Astrocyte of the cerebellum (primary cell): ENCODE results near the gene CHAC1.

Source experiments
- DNase-seq: peaks from one replicate; pipeline ENCODE4 v3.0.0-alpha.2; 2011; ENCODE audit warnings: low read depth
- H3K4me3 ChIP-seq: 2 replicates; pipeline ENCODE4 v1.5.1; 2011; ENCODE audit warnings: mild to moderate bottlenecking, low read depth, low read length, moderate library complexity
- CTCF ChIP-seq: IDR thresholded peaks from 2 replicates; pipeline ENCODE4 v1.5.1; 2012; ENCODE audit warnings: low read length, low read depth, moderate library complexity, mild to moderate bottlenecking; ENCODE audit errors: missing control alignments
- in situ Hi-C: cut with HindIII; loops from 2 replicates; pipeline ENCODE4 v1.10.0; 2017; ENCODE audit warnings: low sequenced_read_pairs

The CHAC1 gene

GRCh38 chr15:40942878-40943277 is 10.4 kb upstream of the CHAC1 start:
- no peak for TF ChIP-seq CTCF
- DNase-seq = no peak
- in situ Hi-C loops = no loop called here
- no peak overlapping the region for H3K4me3 ChIP-seq

- no peak for DNase-seq
- in situ Hi-C loops = no loop called here
- TF ChIP-seq CTCF = no peak
- no peak overlapping the region for H3K4me3 ChIP-seq
Measured at GRCh38 chr15:40943764-40944365, 9.4 kb upstream of the CHAC1 start.

GRCh38 chr15:40944510-40945296 is 8.6 kb upstream of the CHAC1 start:
- no peak for DNase-seq
- no peak overlapping the region for H3K4me3 ChIP-seq
- no peak for TF ChIP-seq CTCF
- in situ Hi-C loops = no loop called here

GRCh38 chr15:40948706-40949473 is 4.4 kb upstream of the CHAC1 start:
- DNase-seq = no peak
- in situ Hi-C loops = no loop called here

GRCh38 chr15:40949756-40950207 is 3.5 kb upstream of the CHAC1 start:
- no peak for DNase-seq
- in situ Hi-C loops = no loop called here
- no peak for TF ChIP-seq CTCF
- no peak overlapping the region for H3K4me3 ChIP-seq

More at GRCh38 chr15:40948706-40949473, 4.4 kb upstream of the CHAC1 start:
- no peak for TF ChIP-seq CTCF
- no peak overlapping the region for H3K4me3 ChIP-seq

- in situ Hi-C loops = no loop called here
- TF ChIP-seq CTCF = no peak
- H3K4me3 ChIP-seq = no peak overlapping the region
- no peak for DNase-seq
Measured at GRCh38 chr15:40951764-40952163, 1.5 kb upstream of the CHAC1 start.
